ENCODE measurements around the gene JARID2.
"Not testable (repeated sequence)": the region's sequence is repeated elsewhere in the genome, so short reads cannot be mapped to it uniquely, and the experiment has no call there.

JARID2 gene

DNA sequence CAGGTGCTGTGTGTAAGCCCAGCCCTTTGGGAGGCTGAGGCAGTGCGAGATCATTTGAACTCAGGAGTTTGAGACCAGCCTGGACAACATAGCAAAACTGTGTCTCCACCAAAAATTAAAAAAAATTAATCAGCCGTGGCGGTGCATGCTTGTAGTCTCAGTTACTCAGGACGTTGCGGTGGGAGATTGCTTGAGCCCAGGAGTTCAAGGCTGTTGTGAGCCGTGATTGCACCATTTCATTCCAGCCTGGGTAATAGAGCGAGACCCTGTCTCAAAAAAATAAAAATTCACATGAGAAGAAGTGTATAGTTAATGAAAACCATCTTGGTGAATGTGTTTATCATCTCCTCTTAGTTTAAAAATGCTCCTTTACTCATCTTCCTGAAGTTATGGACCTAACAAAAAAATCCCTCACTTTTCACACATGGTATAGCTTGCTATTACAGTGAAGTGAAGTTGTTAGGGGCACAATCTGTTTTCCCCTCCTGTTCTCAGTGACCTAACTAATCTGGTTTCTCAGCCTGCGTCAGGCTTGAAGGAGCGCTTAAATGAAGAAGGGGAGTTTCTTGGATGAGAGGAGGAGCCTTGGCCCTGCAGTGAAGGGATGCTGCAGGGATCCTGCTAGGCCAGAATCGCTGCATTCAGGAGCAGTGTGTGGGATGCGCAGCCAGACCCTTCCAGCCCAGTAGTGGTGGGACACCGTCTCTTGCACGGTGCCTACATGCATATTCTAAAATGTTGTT, 45.3 kb downstream of the JARID2 start:
- no peak for DNase-seq

DNA sequence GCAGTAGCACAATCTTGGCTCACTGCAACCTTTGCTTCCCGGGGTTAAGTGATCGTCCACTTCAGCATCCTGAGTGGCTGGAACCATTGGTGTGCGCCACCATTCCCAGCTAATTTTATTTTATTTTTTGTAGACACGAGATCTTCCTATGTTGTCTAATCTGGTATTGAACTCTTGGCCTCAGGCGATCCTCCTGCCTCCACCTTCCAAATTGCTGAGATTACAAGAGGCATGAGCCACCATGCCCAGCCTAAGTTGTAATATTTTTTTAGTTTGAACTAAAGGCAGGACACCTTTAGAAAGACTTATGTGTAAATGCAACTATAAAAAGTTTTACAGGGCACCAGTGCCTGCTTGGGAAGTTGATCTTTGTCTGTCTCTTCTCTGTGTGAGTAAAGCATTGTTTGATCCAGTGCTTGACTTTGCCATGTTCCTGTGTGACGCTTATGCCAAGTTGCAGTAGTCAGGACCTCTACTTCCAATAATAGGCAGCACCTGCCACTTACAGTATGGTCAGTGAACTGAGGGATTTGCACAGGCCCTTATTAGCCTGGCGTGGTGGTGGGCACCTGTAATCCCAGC, 46.9 kb downstream of the JARID2 start:
- DNase-seq: no peak

DNA sequence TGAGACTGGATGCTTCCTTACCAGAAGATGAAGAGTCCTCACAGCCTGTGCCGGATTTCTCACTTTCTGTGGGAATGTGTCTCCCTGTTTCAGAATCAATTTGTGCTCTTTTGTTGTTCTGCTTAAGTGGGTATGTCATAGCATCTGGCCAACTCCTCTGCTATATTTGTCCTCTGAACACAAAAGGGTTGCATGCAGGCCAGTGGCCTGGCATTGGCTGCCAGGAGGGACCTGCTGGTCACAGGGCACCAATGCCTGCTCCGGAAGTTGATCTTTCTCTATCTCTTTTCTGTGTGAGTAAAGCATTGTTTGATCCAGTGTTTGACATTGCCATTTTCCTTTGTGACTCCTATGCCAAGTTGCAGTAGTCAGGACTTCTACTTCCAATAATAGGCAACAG, 47.8 kb downstream of the JARID2 start:
- DNase-seq: no peak

DNA sequence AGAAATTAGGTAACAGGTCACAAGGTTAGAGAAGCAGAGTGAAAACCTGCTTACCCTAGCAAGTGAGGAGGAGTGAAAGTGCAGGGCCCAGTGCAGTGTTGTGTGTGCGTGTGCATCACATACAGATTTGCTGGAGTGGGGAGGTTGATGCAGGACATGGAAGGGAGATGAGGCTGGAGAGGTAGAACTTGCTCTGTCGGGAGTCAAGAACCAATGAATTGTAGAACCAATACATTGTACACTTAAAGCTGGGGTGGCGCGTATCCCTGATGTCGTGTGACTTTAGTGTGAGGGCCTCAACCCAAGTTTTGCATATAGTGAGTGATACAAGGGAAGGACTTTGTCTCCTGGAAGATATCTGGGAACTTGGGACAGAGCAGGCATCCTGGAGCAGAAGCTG, 48.6 kb downstream of the JARID2 start:
- no peak for DNase-seq

DNA sequence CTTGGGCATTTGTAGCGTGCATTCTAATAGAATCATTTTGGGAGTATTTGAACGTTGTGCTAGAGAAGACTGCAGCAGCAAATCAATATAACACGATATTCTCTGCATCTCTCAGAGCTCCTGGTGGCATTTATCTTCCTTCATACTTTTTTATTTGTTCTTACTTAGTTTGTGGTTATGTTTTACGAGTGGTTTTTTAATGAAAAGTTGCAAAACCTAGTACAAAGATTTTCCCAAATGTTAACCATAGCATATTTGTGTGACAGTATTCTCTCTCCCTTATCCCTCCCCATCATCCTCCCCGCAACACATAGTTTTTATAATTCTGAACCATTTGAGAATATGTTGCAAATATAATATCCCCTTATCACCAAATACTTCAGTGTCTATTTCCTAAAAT, 50.4 kb downstream of the JARID2 start:
- DNase-seq: no peak

DNA sequence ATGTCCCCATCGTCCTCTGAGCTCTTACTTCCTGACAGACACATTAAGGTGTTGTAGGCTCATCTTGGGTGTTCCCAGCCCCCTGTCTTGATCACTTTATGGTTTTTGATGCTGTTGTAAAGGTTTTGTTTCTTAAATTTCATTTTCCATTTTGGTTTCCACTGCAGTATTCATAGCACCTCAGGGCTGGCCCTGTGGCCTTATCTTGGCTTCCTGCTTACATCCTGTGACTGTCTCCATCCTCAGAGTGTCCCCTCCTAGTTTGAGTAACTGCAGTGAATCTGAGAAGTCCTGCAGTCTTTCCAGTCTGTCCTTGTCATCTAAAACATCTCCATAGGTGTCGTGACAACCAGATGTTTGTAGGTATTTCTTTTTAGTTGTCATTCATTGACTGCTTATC, 50.9 kb downstream of the JARID2 start:
- no peak for DNase-seq

DNA sequence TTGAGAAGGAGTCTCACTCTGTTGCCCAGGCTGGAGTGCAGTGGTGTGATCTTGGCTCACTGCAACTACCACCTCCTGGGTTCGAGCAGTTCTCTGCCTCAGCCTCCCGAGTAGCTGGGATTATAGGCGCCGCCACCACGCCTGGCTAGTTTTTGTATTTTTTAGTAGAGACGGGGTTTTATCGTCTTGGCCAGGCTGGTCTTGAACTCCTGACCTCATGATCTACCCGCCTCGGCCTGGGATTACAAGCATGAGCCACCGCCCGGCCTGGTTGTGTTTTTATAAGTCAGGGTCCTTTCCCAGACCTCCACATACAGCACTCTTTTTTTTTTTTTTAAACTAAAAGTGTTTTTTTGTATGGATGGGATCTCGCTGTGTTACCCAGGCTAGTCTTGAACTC, 51.3 kb downstream of the JARID2 start:
- DNase-seq: not testable (repeated sequence)

DNA sequence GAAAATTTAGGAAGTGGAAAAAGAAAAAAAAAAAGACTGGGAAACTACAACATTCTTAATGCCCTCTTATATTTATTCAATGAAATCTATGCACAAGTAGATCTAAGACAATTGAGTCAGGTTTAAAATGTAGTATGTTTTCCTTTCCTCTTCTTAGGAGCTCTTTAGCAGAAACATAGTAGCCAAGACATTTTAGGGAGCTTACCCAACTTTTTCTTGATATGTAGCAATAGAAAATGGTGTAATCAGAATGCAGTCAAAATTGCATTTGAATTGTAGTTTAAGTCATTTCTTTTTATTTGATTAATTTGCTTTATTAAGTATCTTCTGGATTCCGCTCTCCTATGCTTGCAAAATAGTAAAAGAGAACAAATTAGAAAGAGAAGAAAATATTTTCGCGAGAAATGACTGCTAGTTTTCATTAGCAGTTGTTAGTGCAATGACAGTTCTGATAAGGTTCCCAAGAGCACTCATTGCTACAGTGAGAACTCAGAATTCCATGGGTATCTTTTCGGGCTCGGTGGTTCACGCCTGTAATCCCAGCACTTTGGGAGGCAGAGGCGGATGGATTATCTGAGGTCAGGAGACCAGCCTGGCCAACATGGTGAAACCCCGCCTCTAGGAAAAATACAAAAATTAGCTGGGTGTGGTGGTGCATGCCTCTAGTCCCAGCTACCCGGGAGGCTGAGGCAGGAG, 52.2 kb downstream of the JARID2 start:
- DNase-seq: no peak

DNA sequence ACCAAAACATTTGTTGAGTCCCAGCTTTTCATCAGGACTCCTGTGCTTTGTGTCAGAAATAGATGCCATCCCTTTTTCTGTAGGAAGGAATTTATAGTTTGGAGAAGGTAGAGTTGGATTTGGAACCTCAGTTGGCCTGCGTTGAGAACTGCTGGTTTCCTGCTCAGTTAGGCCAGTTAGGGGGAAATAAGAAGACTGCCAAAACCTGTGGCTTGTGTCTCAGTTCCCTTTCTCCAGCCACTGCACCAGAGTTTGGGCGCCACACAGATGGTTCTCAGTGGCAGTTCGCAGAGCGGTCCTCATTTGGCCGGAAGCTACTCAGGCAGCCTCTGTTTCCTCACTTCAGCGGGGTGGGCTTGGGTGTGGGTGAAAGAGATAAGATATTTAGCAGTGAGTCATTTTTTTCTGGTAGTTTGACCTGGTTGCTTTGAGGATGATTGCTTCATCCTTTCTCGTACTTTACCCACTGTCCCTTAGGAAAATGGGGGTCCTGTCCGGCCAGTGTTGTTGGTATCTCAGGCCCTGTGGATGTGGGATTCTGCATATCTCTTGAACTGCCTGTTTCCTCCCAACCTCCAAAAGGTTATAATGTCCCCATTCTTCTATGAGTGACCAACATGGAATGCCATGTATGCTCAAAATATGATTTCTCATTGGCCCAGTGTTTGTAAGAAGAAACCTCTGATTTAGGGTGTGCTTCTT, 53.7 kb downstream of the JARID2 start:
- DNase-seq: no peak

DNA sequence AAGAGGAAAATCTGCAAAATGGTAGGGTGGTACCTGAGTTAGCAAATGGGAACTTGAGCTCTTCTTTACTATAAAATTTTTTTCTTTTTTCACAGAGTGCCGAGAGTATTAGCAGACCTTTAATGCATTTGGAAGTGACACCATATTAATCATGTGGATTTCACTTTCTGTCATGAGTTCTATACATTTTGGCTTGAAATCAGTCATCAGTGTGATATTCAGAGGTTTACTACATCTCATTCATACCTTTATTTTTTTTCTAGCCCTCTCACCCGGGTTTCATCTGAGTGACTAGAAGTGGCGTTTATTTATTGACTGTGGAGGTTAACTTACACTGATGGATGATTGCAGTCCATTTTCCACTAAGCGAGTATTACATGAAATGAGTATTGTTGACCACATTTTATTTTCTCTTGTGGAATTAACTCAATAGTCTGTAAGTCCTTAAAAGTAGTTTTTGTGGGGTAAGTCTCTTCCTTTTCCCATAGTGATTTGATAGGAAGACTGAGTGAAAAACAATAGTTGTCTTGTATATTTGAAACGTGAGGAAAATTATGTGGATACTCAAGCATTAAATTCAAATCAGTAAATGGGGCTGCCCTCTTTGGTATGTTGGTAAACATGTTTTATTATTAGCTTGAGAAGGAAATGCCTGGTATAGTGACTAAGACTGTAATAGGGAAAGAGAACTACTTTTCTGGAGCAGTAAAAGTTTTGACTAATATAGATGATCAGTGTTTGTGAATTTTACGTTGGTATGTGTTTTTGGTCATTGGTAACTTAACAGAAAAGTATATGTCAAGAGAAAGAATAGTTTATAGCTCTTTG, 55.5 kb downstream of the JARID2 start:
- no peak for DNase-seq

DNA sequence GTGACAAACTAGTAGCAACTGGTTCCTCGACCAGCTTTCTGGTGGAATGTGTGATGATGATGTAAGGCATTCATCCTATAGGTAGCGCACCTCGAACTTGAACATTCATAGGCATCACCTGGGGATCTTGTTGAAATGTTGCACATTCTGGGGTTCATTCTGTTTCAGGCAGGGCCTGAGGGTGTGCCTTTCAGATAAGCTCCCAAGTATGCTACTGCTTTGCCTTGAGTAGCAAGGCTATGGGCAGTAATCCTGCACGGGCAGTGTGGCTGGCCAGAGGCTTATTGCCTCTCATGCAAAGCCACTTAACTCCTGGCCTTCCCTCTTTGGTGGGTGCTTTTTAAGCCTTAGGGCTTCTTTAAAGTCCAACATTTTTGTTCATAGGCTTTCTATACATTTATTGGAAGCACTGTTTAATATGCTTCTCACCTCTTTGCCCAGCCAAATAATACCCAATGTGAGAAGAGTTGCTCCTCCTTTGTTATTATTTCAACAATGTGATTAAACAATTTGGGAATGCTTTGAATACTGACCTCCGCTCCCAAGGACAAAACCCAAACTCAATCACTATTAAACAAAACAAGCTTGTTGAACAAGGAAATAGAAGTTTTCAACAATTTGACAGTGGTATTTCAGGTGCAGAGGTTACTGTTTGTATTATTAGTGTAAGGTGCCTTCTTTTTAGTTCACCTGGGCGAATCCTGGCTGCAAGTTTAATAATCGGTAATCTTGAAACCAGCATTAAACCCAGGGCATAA, 57.5 kb downstream of the JARID2 start:
- DNase-seq: no peak

DNA sequence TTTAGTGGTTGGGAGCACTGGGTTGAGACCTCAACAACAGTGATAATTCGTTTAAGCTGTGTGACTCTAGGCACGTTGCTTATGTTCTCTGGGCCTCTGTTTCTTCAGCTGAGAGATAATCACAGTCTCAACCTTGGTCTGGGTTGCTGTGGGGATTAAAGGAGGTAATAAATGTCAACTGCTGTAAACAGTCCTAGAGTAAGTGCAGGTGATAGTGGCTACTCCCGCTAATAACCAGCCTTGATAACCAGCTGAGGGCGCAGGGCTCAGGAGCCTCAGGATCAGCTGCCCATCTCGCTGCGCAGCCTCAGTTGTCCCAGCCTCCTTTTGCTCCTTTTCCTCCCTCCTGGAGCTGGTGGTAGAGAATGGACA, 58.0 kb downstream of the JARID2 start:
- no peak for DNase-seq

DNA sequence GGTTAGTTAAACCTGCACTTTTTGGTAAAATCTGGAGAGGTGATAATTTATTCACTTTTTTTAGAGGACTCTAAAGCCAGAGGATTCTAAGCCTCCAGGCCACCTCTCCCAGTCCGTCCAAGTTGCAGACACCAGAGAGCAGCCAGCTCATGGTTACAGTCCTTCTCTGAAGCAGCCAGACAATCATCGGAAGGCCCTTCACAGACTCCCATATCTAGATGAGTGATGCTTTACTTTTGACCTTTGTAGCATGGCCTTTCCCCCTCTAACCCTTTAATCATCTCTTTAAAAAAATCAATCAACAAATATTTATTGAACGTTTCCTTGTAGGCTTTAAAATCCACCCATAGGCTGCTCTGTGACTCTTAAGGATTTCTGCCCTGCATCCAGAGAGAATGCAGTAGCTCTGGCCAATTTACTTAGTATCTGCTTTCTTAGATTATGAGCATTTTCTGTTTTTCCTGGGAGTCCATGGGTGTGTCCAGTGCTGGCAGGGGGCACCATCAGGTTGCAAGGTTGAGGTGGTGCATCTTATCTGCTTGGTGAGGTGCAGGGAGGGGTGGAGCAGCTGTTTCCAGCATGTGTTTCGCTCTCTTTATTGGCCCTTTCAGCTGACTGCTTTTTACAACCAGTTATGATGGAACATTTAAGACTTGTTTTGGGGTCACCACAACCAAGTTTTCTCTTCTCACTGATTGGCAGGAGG, 58.6 kb downstream of the JARID2 start:
- no peak for DNase-seq

DNA sequence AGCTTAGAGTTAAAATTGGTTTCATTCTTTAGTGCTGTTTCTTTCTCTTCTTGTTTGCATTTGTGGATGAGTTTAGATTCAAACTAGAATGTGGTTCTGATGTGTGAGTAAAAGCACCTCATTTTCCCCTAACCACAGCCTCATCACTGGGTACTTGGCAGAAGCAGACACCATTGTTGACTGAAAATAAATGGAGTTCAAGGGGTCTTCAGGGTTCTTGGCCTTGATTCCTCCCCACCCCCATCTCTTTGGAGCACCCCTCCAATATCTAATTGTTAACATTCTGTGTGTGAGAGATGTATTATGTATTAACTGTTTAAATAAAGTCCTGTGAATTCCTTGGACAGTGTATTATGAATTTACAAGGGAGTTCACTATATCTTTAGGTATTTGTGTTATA, 59.6 kb downstream of the JARID2 start:
- no peak for DNase-seq

DNA sequence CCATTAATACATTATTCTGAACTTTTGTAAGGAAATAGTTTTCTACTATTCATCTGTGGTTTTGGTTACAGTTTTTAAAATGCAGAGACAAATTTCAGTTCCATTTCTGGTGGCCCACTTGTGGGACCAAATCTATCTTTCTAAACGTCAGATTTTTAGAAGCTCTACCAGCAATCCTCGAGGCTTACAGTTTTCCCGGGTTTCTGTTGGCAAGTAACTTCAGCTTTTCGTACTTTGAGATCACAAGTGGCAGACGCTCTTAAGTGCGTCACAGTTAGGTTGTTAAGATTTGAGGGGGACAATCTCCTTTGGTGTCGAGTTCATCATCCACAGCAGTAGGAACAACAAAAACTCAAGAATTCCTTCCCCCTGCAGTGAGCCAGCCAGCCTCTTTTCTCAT, 60.0 kb downstream of the JARID2 start:
- no peak for DNase-seq

DNA sequence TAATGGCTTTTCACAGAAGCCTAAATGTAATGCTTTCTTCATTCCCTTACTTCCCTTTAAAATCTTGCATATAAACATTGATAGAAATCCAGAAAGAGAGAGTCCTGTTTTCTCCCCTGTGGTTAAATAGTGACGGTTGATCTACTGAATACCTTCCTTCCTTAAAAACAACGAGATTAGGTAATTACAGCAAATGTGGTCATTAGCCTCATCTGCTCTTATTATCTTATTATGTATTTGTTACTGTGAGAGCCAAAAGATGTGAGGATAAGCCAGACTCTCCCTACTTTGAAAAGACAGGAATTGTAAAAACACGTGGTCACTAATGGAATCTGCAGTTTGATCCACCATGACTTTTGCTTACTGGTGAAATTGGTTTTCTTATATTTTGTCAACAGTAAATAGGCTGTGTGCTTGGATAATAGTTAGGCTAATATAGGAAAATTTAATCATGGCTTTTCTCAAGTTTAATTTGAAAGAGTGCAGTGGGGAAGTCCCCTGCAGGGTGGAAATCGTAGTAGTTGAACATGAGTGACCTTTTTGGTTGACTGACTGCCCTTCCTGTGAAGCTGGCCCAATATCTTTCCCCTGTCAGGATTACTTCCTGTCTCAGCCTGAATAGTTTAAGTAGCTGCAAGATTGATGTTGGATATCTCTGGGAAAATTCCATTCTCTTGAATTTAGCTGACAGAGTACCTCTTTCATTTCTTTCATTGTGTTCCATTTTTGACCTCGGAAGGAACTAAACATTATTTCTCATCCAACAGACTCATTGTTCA, 62.8 kb downstream of the JARID2 start:
- DNase-seq: no peak

DNA sequence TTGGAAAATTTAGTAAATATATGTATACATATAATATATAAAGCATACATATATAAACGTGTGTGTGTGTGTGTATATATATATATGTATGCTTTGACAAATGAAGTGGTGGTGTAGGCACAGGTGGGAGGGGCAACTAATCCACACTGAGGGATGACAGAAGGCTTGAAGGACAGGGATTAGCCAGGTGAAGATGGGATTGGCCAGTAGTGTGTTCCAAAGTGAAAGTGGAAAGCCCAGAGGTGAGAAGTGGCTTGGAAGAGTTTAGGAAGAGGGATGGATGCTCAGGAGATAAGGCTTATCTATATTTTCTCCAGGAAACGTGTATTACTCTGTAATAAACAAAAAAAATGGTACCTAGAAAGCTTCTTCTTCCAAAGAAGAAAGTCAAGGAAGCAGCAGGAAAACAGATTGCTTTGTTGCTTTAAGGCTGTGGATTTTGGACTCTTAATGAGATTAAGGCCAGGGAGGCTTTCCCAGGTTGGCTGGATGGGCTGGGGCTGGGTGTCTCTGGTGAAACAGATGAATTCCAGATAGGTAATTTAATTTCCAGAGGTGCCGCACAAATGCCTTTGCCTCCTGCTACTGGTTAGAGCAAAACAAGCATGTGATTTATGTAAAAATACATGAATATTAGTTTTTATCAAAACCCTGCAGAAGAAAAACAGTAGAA, 63.9 kb downstream of the JARID2 start:
- no peak for DNase-seq

DNA sequence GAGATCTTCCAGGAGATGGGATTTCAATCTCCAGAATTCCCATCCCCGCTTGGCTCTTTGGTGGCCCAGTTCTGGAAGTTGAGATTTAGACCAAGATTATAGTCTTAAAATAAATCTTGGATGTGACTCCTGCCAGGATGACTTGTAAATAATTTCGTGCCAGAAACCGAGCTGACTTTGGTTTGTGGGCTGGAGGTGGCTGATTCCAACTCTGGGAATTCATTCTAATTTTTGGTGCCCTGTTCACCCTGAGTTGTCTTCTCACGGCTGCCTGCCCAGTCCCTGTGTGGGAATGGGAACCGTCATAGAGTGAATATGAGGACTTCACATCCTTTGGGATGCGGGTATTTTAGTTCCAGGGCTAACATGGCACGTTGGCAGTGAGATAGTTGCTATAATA, 64.8 kb downstream of the JARID2 start:
- DNase-seq: no peak

DNA sequence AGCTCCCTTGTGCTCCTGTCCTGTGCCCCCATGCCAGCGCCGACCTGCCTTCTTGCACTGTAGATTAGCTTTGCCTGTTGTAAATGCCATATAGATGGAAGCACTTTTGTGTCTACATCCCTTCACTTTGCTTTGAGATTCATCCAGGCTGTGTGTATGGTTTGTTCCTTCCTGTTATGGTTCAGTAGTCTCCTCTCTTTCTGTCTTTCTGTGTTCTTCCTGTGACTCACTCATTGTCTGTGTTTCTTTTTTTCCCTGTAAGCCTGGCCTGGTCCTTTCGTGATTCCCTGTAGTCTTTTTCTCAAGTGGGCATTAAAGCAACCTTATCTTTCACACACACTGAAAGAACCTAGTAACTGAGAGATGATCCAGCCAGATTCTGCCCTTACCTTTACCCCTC, 66.6 kb downstream of the JARID2 start:
- no peak for DNase-seq

DNA sequence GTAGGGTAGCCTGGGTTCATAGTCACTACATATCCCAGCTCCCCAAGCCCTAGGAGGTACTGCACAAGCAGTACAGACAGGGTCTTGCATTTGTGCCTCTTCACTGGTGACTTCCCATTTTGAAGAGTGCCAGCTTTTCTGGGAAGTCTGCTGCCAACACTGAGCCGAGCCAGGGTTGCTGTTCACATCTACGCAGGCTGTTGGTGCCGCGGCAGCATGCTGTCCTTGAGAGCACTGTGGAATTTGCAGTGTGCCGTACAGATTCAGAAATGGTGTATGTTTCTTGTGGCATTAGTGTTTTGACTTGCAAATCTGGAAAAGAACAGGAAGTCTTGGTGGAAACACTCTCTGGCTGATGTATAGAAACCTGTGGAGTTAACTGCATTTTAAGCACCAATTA, 67.5 kb downstream of the JARID2 start:
- no peak for DNase-seq
